K562 (cell line): ENCODE results near the gene TTC21A. TPM values are rescaled to one million over a fixed set of nuclear protein-coding genes. Genes with fewer than 3 reads are reported as not detected.
A peak's percentile ranks its signal among the peaks of the same experiment; 100 is the strongest.

Experiments
- ATAC-seq: fragments of 200-7000 bp; cut with Tn5 transposase; 3 replicates; pipeline ENCODE4 v1.9.1; 2020; ENCODE audit warnings: moderate library complexity
- BruUV-seq: library from RNA; stranded (reverse); fragments of 400-500 nt; replicated peaks from 2 replicates; lab custom pipeline; 2021; lab: Mats Ljungman, UMichigan
- CTCF ChIA-PET: fragments of 300-600 bp; formaldehyde crosslinking; extraction: SDS; loops from one replicate; lab custom pipeline; 2021; ENCODE audit warnings: low intra/inter-chr PET ratio; lab: Yijun Ruan, JAX
- POLR2A ChIA-PET: fragments of 300-600, 350-650 bp; sonication (Branson Sonifier 250); formaldehyde crosslinking; extraction: SDS; loops from one replicate; lab custom pipeline; 2021; ENCODE audit warnings: antibody characterized with exemption, inconsistent platforms; lab: Yijun Ruan, JAX
- DNase-seq, 4 experiments: peaks; one replicate each; pipeline versions ENCODE4 v3.0.0 to v3.0.0-alpha.2; 2011 to 2018; ENCODE audit warnings: low spot score in 3 of 4, mixed read lengths in 3 of 4; ENCODE audit errors: extremely low read depth in 1 of 4
- FAIRE-seq: peaks from 2 replicates; lab custom pipeline; 2011; peaks lifted over from hg19 to GRCh38; lab: Jason Lieb, UNC
- H2AFZ ChIP-seq: 2 replicates; pipeline ENCODE4 v1.6.0; 2011; ENCODE audit warnings: low read depth, low read length, control low read depth, inconsistent platforms
- H3K27ac ChIP-seq: fragments of 200-600 bp; 3 replicates; pipeline ENCODE4 v1.8.0; 2011; ENCODE audit warnings: low read depth, mild to moderate bottlenecking, control low read depth, inconsistent platforms, low read length, moderate library complexity, mixed read lengths; ENCODE audit errors: extremely low read depth
- H3K27me3 ChIP-seq, 2 experiments: fragments of 300-600 bp in 1 of 2; 2 replicates in 1 of 2; 3 replicates in 1 of 2; pipeline versions ENCODE4 v1.6.0 to v1.8.0; 2011; ENCODE audit warnings: inconsistent platforms in 2 of 2, low read length in 2 of 2, mild to moderate bottlenecking in 1 of 2, mixed read lengths in 1 of 2, moderate library complexity in 1 of 2; ENCODE audit not compliant: control insufficient read depth in 2 of 2, insufficient read depth in 2 of 2
- H3K36me3 ChIP-seq: fragments of 300-600 bp; 3 replicates; pipeline ENCODE4 v1.8.0; 2011; ENCODE audit warnings: mild to moderate bottlenecking, low read length, inconsistent platforms; ENCODE audit not compliant: control insufficient read depth, insufficient read depth
- H3K4me1 ChIP-seq, 2 experiments: fragments of 200-600 bp in 1 of 2; replicated peaks in 1 of 2; 2 replicates in 1 of 2; 3 replicates in 1 of 2; pipeline versions ENCODE4 v1.5.1 to v1.8.0; 2011; ENCODE audit warnings: inconsistent platforms in 2 of 2, low read length in 2 of 2, mild to moderate bottlenecking in 1 of 2, mixed read lengths in 1 of 2, moderate library complexity in 1 of 2; ENCODE audit not compliant: control insufficient read depth in 2 of 2, insufficient read depth in 2 of 2
- H3K4me2 ChIP-seq: 2 replicates; pipeline ENCODE4 v1.6.1; 2011; ENCODE audit warnings: low read length, control low read depth, inconsistent platforms, mixed read lengths; ENCODE audit not compliant: insufficient read depth
- H3K4me3 ChIP-seq: fragments of 200-600 bp; sonication (generic), shearing (Covaris generic); 2 replicates; pipeline ENCODE4 v1.5.1; 2016; ENCODE audit warnings: control low read depth, inconsistent platforms
- H3K79me2 ChIP-seq: fragments of 200-600 bp; 3 replicates; pipeline ENCODE4 v1.8.0; 2011; ENCODE audit warnings: low read length, inconsistent platforms; ENCODE audit not compliant: control insufficient read depth, insufficient read depth
- H3K9ac ChIP-seq, 2 experiments: 2 replicates each; pipeline versions ENCODE4 v1.6.0 to v1.6.1; 2011; ENCODE audit warnings: low read depth in 2 of 2, low read length in 2 of 2, control low read depth in 1 of 2, inconsistent platforms in 1 of 2, mild to moderate bottlenecking in 1 of 2, mixed read lengths in 1 of 2; ENCODE audit not compliant: insufficient read depth in 1 of 2
- H3K9me1 ChIP-seq: one replicate; pipeline ENCODE4 v1.6.0; 2011; ENCODE audit warnings: inconsistent platforms, mild to moderate bottlenecking, low read length, moderate library complexity; ENCODE audit not compliant: control insufficient read depth, insufficient read depth
- H3K9me3 ChIP-seq: replicated peaks from 2 replicates; pipeline ENCODE4 v1.5.1; 2011; ENCODE audit warnings: low read depth, low read length, inconsistent platforms; ENCODE audit not compliant: control insufficient read depth, insufficient read depth
- H4K20me1 ChIP-seq: replicated peaks from 2 replicates; pipeline ENCODE4 v1.6.1; 2011; ENCODE audit warnings: low read length, inconsistent platforms, mixed read lengths; ENCODE audit not compliant: control insufficient read depth, insufficient read depth
- AFF1 ChIP-seq, 2 experiments: fragments of 450-650 bp; IDR thresholded peaks; 2 replicates each; pipeline ENCODE4 v1.6.1; 2018; ENCODE audit warnings: mild to moderate bottlenecking in 2 of 2, low read depth in 1 of 2; ENCODE audit not compliant: partially characterized antibody in 2 of 2
- BCOR ChIP-seq: fragments of 450-650 bp; IDR thresholded peaks from 2 replicates; pipeline ENCODE4 v1.6.1; 2016
- BRD9 ChIP-seq: fragments of 450-650 bp; IDR thresholded peaks from 2 replicates; pipeline ENCODE4 v1.6.1; 2018; ENCODE audit warnings: low read depth; ENCODE audit not compliant: partially characterized antibody
- CREB3L1 ChIP-seq: fragments of 450-650 bp; IDR thresholded peaks from 2 replicates; pipeline ENCODE4 v1.6.1; 2014; ENCODE audit warnings: low read depth, mild to moderate bottlenecking, moderate library complexity, borderline replicate concordance
- DNMT1 ChIP-seq: fragments of 450-650 bp; IDR thresholded peaks from 2 replicates; pipeline ENCODE4 v1.6.1; 2016; ENCODE audit warnings: antibody characterized with exemption, mild to moderate bottlenecking
- HDGF ChIP-seq: fragments of 450-650 bp; IDR thresholded peaks from 2 replicates; pipeline ENCODE4 v1.6.1; 2016
- SAP30 ChIP-seq: fragments of 200-600 bp; sonication (generic); IDR thresholded peaks from 2 replicates; pipeline ENCODE4 v1.6.1; 2012; ENCODE audit warnings: borderline replicate concordance, low read depth, mild to moderate bottlenecking, moderate library complexity, low read length, control low read depth, inconsistent platforms; ENCODE audit not compliant: insufficient read depth, poor library complexity, severe bottlenecking
- SIN3A ChIP-seq, 2 experiments: fragments of 150-350 bp in 1 of 2; IDR thresholded peaks; 2 replicates each; pipeline ENCODE4 v1.6.1; 2011 to 2016; ENCODE audit warnings: borderline replicate concordance in 2 of 2, low read depth in 2 of 2, low read length in 2 of 2, mild to moderate bottlenecking in 2 of 2, moderate library complexity in 2 of 2; ENCODE audit not compliant: control insufficient read depth in 1 of 2
- SMARCE1 ChIP-seq: fragments of 450-650 bp; IDR thresholded peaks from 2 replicates; pipeline ENCODE4 v1.7.1; 2016; ENCODE audit warnings: mild to moderate bottlenecking
- YY1 ChIP-seq, 3 experiments: IDR thresholded peaks; 2 replicates each; pipeline ENCODE4 v1.6.1; 2011; ENCODE audit warnings: low read length in 2 of 3, mild to moderate bottlenecking in 2 of 3, moderate library complexity in 2 of 3, borderline replicate concordance in 1 of 3, control low read depth in 1 of 3, low read depth in 1 of 3; ENCODE audit not compliant: insufficient read depth in 3 of 3, insufficient replicate concordance in 2 of 3, control insufficient read depth in 1 of 3, insufficient read length in 1 of 3; ENCODE audit errors: extremely low read depth in 1 of 3
- ZNF140 ChIP-seq: fragments of 250-450 bp; sonication (Bioruptor Pico); IDR thresholded peaks from 2 replicates; pipeline ENCODE4 v1.8.0; 2021; ENCODE audit warnings: moderate library complexity, mild to moderate bottlenecking, inconsistent platforms
- ZNF57 ChIP-seq: fragments of 450-650 bp; formaldehyde crosslinking; IDR thresholded peaks from 2 replicates; pipeline ENCODE4 v1.4.0; 2020; ENCODE audit warnings: mild to moderate bottlenecking, moderate library complexity
- WGBS: fragments of 100-300 bp; shearing (Covaris generic); methylation state at CpG from one replicate; pipeline ENCODE4 v1.1.6; 2016; ENCODE audit warnings: low coverage, mixed read lengths; ENCODE audit not compliant: insufficient coverage; ENCODE audit errors: missing lambda C conversion rate; 5-methylcytosine and 5-hydroxymethylcytosine counted together
- in situ Hi-C: fragments of 300-500 bp; cut with MboI; formaldehyde crosslinking; loops from 4 replicates; pipeline ENCODE4 v1.15.0; 2018; ENCODE audit warnings: inconsistent platforms, mixed read lengths
- intact Hi-C: fragments of 100-400 bp; cut with micrococcal nuclease; formaldehyde crosslinking; loops from 2 replicates; pipeline ENCODE4 v1.14.2; 2022
- polyA plus RNA-seq, 8 experiments: library from polyadenylated mRNA; depleted of rRNA in 4 of 8; stranded (reverse) in 5 of 8; unstranded in 3 of 8; fragments of >200 nt; fragmentation: Nextera tagmentation in 2 of 8; fragmentation: Illumina TruSeq in 1 of 8; extraction: Ambion mirVana in 2 of 8; extraction: Trizol in 1 of 8; gene quantifications; 2 replicates each; pipeline versions ENCODE4 v1.2.1 to v1.2.3, GENCODE V29; 2011 to 2014; ENCODE audit warnings: inconsistent platforms in 1 of 8, missing spikeins in 1 of 8
- total RNA-seq, 7 experiments: library from RNA; depleted of rRNA in 6 of 7; stranded (reverse); fragments of >200 nt in 6 of 7; fragmentation: Illumina TruSeq in 2 of 7; extraction: Trizol in 2 of 7; gene quantifications; 2 replicates each; pipeline versions ENCODE4 v1.2.1 to v1.2.3, GENCODE V29; 2011 to 2021; ENCODE audit warnings: low replicate concordance in 1 of 7

Gene TTC21A
- total and polyA plus RNA-seq, 9 of the 15 experiments (the other 6 are each of a cell fraction or from before 2014, with no cell fraction given), result 0.22 to 1.4 (median 0.70) TPM

DNA sequence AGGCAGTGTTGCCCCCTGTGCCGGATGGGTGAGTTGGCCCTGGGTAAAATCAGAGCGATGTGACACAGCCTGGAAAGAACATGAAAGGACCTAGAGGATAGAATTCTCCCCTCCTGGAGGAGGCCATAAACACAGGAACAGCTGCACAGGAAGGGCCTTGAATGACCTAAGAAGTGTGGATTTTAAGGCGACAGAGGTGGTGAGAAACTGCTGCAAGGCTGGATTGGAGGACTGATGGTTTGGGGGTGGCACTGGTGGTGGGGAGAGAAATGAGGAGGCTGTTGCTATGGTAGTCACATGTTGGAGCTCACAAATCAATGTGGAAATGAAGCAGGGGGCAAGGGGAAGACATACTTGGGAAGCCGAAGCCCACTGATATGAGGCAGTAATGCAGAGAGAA is 71.1 kb downstream of the TTC21A start (continued):
- peak in 1 of 3 experiments; percentile 13 for TF ChIP-seq YY1 (IDR thresholded peaks at IDR 0.05; ENCODE audit: borderline replicate concordance in 1 of 3, control insufficient read depth in 1 of 3, extremely low read depth in 1 of 3, insufficient read depth in 3 of 3, insufficient read length in 1 of 3, insufficient replicate concordance in 2 of 3, low read depth in 1 of 3, low read length in 2 of 3)
- TF ChIP-seq, all 486 proteins: peak for 13

DNA sequence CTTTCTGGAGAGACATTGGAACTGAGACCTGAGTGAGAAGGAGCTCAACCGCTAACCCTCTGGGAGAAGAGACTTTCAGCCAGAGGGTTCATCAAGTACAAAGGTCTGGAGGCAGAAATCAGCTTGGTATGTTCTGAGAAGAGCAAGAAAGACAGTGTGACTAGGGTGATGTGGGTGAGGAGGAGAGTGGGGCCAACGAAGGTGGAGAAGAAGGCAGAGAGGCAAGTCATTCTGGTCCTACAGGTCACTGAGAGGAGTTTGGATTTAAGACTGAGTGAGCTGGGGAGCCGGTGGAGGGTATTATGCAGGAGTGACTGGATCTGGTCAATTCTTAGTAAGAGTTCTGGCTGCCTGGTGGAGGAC is 72.7 kb downstream of the TTC21A start:
- no peak overlapping the region; the same call in 2 of the 3 replicates for H3K27ac ChIP-seq
- peak overlapping the region; percentile 26 to 92 for H3K9ac ChIP-seq
- ChIA-PET POLR2A (interaction anchor here (0.7 to 1.4 kb wide), 2 partner anchors 54 to 74 kb away, joined by 3 to 5 read pairs; no protein-coding TSS in a partner anchor), CTCF (no interaction called here)
- in situ Hi-C loops, result no loop called here
- peak overlapping the region; percentile 78 for H3K4me2 ChIP-seq
- no peak for ATAC-seq
- H3K79me2 ChIP-seq, result peaks cover 3% of the 10 kb centered on the region; the same call in 2 of the 3 replicates
- H3K27me3 ChIP-seq, result no peaks in the 10 kb centered on the region
- 11% methylated on average over 3 of the region's 3 CpGs for WGBS
- DNase-seq, result no peak
- FAIRE-seq, result peak; percentile 63
- H3K4me1 ChIP-seq, result peaks cover 50 to 54% of the 10 kb centered on the region in 2 experiments
- H2AFZ ChIP-seq, result peak overlapping the region; percentile 83
- no TSS peak for BruUV-seq
- H3K9me1 ChIP-seq, result no peaks in the 10 kb centered on the region
- H3K4me3 ChIP-seq, result peak overlapping the region; percentile 39
- H3K36me3 ChIP-seq, result no peaks in the 10 kb centered on the region
- intact Hi-C loops, result no loop called here
- H4K20me1 ChIP-seq, result no peaks in the 10 kb centered on the region
- no peaks in the 10 kb centered on the region for H3K9me3 ChIP-seq
- peak in 1 of 2 experiments; percentile 36 for TF ChIP-seq AFF1 (IDR thresholded peaks at IDR 0.05; ENCODE audit: low read depth in 1 of 2, partially characterized antibody in 2 of 2)
- TF ChIP-seq ZNF140 (CRISPR knock-in tag), result no peak
- no peak for TF ChIP-seq DNMT1
- 0 out of 2 replicates have a peak, but pooled peaks have one; percentile 22 for TF ChIP-seq SMARCE1
- no peak for TF ChIP-seq SAP30
- TF ChIP-seq BCOR, result no peak
- TF ChIP-seq ZNF57 (CRISPR knock-in tag), result no peak
- no peak for TF ChIP-seq BRD9
- TF ChIP-seq SIN3A (IDR thresholded peaks at IDR 0.05; ENCODE audit: borderline replicate concordance in 2 of 2, control insufficient read depth in 1 of 2, low read depth in 2 of 2, low read length in 2 of 2), result no peak
- 0 out of 2 replicates have a peak, but pooled peaks have one; percentile 69 for TF ChIP-seq HDGF
- no peak for TF ChIP-seq CREB3L1
